Brain microvascular endothelial cell (primary cell): ENCODE results near the gene EVC2.
A peak's percentile ranks its signal among the peaks of the same experiment; 100 is the strongest.

ENCODE experiments used
- DNase-seq: peaks from one replicate; pipeline ENCODE4 v3.0.0-alpha.2; 2020
- H3K27ac ChIP-seq: fragments of 250-450 bp; sonication (Bioruptor Pico); 2 replicates; pipeline ENCODE4 v1.5.1; 2020; ENCODE audit warnings: mild to moderate bottlenecking, moderate library complexity
- H3K27me3 ChIP-seq: fragments of 250-450 bp; sonication (Bioruptor Pico); replicated peaks from 2 replicates; pipeline ENCODE4 v1.5.1; 2020; ENCODE audit warnings: mild to moderate bottlenecking
- H3K36me3 ChIP-seq: fragments of 250-450 bp; sonication (Bioruptor Pico); replicated peaks from 2 replicates; pipeline ENCODE4 v1.5.1; 2020; ENCODE audit warnings: mild to moderate bottlenecking
- H3K4me3 ChIP-seq: 2 replicates; pipeline ENCODE4 v1.5.1; 2011; ENCODE audit warnings: low read depth, mild to moderate bottlenecking, control low read depth, low read length, moderate library complexity
- CTCF ChIP-seq: IDR thresholded peaks from 2 replicates; pipeline ENCODE4 v1.5.1; 2011; ENCODE audit warnings: low read depth, mild to moderate bottlenecking, moderate library complexity, low read length, control low read depth, inconsistent platforms; ENCODE audit errors: missing control alignments
- in situ Hi-C: cut with HindIII; loops from 2 replicates; pipeline ENCODE4 v1.10.0; 2017; ENCODE audit warnings: low sequenced_read_pairs, low pct_ligation_motif_present

The EVC2 gene

GRCh38 chr4:5619913-5620625 is 88.3 kb downstream of the EVC2 start:
- H3K27me3 ChIP-seq: no peaks in the 10 kb centered on the region
- H3K27ac ChIP-seq: no peak overlapping the region
- no peak for DNase-seq
- in situ Hi-C loops: no loop called here
- H3K4me3 ChIP-seq: no peak overlapping the region
- H3K36me3 ChIP-seq: peaks cover 41% of the 10 kb centered on the region
- no peak for TF ChIP-seq CTCF

GRCh38 chr4:5618051-5618960 is 90.1 kb downstream of the EVC2 start:
- no peak for DNase-seq
- no peaks in the 10 kb centered on the region for H3K27me3 ChIP-seq
- in situ Hi-C loops: no loop called here
- no peak for TF ChIP-seq CTCF
- peaks cover 39% of the 10 kb centered on the region for H3K36me3 ChIP-seq
- no peak overlapping the region for H3K4me3 ChIP-seq
- H3K27ac ChIP-seq: no peak overlapping the region

GRCh38 chr4:5616331-5616950 is 91.9 kb downstream of the EVC2 start:
- TF ChIP-seq CTCF: no peak
- DNase-seq: no peak
- in situ Hi-C loops: no loop called here
- Histone ChIP-seq H3K36me3 (peaks cover 34% of the 10 kb centered on the region), H3K4me3 (no peak overlapping the region), H3K27me3 (no peaks in the 10 kb centered on the region), H3K27ac (no peak overlapping the region)

- H3K27ac ChIP-seq: no peak overlapping the region
- H3K27me3 ChIP-seq: no peaks in the 10 kb centered on the region
- in situ Hi-C loops: no loop called here
- no peak for DNase-seq
- H3K36me3 ChIP-seq: peaks cover 34% of the 10 kb centered on the region
- TF ChIP-seq CTCF: no peak
- no peak overlapping the region for H3K4me3 ChIP-seq
Observed at GRCh38 chr4:5615496-5616075, 92.8 kb downstream of the EVC2 start.

GRCh38 chr4:5611750-5612149 is 96.6 kb downstream of the EVC2 start:
- no peak for TF ChIP-seq CTCF
- peak; percentile 4 for DNase-seq
- no peak overlapping the region for H3K27ac ChIP-seq
- no peaks in the 10 kb centered on the region for H3K27me3 ChIP-seq
- H3K36me3 ChIP-seq: peaks cover 31% of the 10 kb centered on the region
- H3K4me3 ChIP-seq: no peak overlapping the region
- in situ Hi-C loops: no loop called here
